IPS-15b (cell line): ENCODE results near the gene HPCAL1.

Source experiments
- H3K27me3 ChIP-seq: one replicate; pipeline ENCODE4 v1.6.1; 2013; ENCODE audit warnings: low read length; ENCODE audit not compliant: control insufficient read depth, insufficient read depth
- H3K36me3 ChIP-seq: one replicate; pipeline ENCODE4 v1.6.1; 2013; ENCODE audit warnings: low read length; ENCODE audit not compliant: control insufficient read depth, insufficient read depth
- H3K4me1 ChIP-seq: one replicate; pipeline ENCODE4 v1.6.1; 2013; ENCODE audit warnings: mild to moderate bottlenecking, low read length; ENCODE audit not compliant: control insufficient read depth, insufficient read depth
- H3K4me3 ChIP-seq: one replicate; pipeline ENCODE4 v1.5.1; 2013; ENCODE audit warnings: low read depth, low read length
- H3K9ac ChIP-seq: one replicate; pipeline ENCODE4 v1.6.1; 2013; ENCODE audit warnings: low read depth, mild to moderate bottlenecking, low read length
- H3K9me3 ChIP-seq: one replicate; pipeline ENCODE4 v1.6.1; 2013; ENCODE audit warnings: mild to moderate bottlenecking, low read length; ENCODE audit not compliant: control insufficient read depth, insufficient read depth

HPCAL1 gene

DNA sequence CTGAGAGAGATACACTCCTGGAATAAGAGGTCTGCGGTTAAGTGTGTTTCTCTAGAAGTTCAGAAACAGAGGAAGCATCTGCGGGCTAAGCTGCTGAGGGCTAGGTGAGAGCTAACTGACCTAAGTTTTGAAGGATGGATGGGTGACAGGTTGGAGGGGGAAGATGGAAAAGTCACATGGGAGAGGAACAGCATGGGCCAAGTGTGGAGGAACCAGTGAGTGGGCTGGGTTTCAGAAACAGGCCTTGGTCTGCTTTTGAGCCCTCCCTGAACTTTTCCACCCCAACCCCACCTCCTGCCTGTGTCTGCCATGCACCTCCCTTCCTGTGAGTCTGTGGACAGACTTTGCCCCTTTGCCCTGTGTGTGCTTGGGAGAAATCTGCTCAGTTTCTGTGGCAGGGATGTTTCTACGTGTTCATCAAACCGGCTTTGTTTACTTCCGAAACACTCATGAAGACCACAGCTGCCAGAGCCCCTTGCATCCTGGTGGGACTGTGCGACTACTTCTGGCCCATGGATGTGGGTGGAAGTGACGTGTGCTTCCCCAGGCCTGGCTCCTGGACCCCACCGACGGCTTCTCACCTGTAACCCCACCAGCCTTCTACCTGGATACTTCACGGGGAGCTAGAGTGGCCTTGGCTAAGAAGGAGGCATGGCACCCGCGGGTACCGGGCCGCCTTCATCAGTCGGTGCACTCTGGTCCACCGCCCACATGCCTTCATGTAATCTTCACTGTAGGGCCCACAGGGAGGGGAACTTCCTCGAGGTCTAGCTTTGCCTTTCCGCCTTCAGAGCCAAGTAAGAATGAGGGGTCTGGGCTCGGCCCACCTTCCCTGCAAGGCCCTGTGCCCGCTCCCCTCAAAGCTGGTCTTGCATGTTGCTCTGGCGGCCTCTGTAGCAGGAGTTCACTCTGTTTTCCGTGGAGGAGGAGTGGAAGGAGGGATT lies 1.4 kb upstream of the HPCAL1 start:
- H3K4me3 ChIP-seq: no peak overlapping the region
- H3K9me3 ChIP-seq: no peaks in the 10 kb centered on the region
- H3K36me3 ChIP-seq: no peaks in the 10 kb centered on the region
- no peak overlapping the region for H3K9ac ChIP-seq
- peaks cover 36% of the 10 kb centered on the region for H3K27me3 ChIP-seq
- H3K4me1 ChIP-seq: peaks cover 2% of the 10 kb centered on the region

DNA sequence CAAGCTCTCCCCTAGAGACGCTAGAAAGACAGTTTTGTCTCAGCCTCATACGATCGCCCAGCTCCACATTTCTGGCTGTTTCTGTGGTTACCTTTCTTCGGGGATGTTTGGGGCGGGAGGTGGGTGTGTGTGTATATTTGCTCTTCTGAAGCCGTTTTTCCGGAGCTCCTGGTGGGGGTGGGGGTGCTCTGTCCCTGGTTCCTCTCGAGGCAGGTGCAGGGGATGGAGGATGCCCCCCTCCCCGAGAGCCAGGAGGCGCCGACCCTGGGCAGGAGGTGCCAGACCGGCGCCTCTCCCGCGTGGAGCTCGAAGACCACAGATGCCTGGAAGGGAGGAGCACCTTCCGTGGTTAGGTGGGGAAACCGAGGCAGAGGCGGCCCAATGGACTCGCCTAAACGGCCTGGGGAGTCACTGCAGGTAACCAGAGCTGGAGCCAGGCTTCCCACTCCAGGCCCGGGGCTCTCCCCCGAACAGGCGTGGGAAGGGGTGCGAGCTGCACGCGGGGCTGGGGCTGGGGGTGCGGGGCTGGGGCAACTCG lies 694 bp upstream of the HPCAL1 start:
- H3K4me1 ChIP-seq: peaks cover 2% of the 10 kb centered on the region
- H3K36me3 ChIP-seq: no peaks in the 10 kb centered on the region
- peak overlapping the region; percentile 56 for H3K4me3 ChIP-seq
- peaks cover 43% of the 10 kb centered on the region for H3K27me3 ChIP-seq
- no peaks in the 10 kb centered on the region for H3K9me3 ChIP-seq
- peak overlapping the region; percentile 37 for H3K9ac ChIP-seq

DNA sequence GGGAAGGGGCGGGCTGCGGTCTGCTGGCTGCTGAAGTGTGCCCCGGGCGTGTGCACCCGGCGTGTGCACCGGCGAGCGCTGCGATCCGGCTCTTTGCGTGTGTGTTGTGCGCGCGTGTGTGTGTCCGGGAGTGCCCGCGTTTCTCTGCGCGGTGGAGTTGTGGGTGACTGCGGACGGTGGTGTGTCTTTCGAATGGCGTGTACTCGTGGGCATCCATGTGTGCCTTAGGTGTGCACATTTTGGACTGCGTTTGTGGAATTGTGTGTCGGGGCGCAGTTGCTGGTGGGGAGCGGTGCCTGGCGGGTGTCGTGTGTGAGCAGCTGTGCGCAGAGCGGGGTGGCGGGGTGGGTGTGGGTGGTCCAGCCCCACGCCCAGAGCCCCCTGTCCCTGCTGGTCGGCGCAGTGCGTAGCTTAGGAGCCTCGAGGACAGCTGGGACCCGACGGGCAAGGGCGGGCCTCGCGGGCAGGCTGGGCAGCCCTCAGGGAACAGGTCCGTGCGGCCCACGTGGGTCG lies 533 bp downstream of the HPCAL1 start:
- Histone ChIP-seq H3K4me1 (no peaks in the 10 kb centered on the region), H3K9ac (no peak overlapping the region), H3K4me3 (peak overlapping the region; percentile 76), H3K27me3 (peaks cover 44% of the 10 kb centered on the region), H3K36me3 (no peaks in the 10 kb centered on the region), H3K9me3 (no peaks in the 10 kb centered on the region)

DNA sequence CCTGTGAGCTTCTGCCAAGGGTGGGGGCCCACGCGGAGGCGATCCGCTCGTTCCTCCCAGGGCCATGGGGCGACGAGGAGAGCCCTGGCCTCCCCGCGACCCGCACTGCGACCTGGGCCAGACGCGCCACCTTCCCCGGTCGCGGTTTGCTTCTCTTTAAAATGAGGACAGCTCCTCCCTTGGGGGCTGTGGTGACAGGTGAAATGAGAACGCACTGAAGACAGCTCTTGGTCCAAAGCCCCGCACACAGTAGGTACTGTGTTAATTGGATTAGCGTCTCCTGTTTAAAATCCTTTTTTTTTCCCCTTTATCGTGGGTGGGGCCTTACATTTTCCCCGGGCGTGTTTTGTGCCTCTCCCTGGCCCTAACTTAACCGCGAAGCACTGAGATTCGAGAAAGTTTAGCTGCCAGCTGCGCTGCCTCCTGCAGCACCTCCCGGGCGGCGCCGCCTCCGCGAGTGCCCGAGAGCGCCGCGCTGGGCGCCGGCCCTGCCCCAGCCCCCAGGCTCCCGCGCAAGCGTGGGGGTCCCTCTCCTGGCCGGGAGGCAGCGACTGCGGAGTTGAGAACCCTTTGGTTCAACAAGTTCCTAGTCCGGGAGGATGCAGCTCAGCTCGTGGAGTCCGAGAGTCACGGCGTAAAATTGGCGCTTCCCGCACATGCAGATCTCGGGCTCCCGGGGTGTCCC lies 1.1 kb downstream of the HPCAL1 start:
- Histone ChIP-seq H3K4me1 (no peaks in the 10 kb centered on the region), H3K36me3 (no peaks in the 10 kb centered on the region), H3K9me3 (no peaks in the 10 kb centered on the region), H3K9ac (no peak overlapping the region), H3K4me3 (peak overlapping the region; percentile 76), H3K27me3 (peaks cover 44% of the 10 kb centered on the region)

DNA sequence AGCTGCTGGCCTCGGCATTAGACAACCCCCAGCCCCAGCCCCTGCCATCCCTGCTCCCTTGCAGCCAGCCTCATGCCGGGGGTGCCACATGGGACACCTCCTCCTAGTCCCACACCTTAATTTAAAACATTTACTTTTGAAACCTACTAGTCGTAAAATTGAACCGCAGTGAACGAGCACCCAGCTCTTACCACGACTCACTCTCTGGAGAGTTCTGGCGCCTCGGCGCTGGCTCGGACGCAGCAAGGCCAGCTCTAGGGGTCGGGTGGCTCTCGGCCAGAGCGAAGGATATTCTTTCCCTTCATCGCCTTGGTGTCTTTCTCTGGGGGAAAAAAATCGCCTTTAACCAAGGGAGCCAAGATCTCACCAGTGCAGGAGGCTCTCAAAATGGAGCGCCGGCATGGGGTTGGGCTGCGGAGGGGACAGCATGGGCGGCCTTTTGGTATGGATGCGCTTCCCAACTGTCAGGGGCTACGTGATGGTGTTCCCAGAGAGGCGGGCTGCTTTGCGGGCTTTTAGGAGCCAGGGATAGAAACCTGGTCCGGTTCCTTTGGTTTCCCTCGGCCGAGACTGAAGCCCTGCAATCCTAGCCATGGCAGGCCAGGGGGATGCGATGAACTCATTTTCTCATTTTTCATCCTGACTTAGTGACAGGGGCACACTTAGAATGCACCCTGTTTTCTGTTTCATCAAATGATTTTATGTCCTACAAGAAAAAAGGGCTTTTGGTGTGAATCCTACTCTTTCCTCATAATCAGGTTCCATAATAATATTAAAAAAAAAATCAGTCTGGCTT lies 2.0 kb downstream of the HPCAL1 start:
- Histone ChIP-seq H3K36me3 (no peaks in the 10 kb centered on the region), H3K4me3 (peak overlapping the region; percentile 76), H3K4me1 (no peaks in the 10 kb centered on the region), H3K27me3 (peaks cover 44% of the 10 kb centered on the region), H3K9ac (no peak overlapping the region), H3K9me3 (no peaks in the 10 kb centered on the region)

DNA sequence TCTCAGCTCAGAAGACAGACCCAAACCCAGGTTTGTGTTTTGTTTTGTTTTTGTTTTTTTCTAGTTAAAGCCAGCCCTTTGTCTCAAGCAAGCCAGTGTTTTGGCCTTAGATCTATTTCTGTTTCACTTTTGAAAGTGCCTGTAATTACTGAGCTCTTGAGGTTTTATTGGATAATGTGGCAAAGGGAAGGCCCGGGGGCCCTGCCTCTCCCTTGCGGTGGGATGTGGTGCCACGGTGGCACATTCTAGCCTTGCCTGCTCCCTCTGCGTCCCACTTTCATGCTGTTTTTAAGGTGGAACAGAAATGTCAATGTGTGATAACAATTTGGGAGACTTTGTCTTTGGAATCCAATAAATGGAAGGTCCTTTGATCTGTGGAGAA lies 2.5 kb downstream of the HPCAL1 start:
- H3K4me3 ChIP-seq: no peak overlapping the region
- H3K9me3 ChIP-seq: no peaks in the 10 kb centered on the region
- H3K36me3 ChIP-seq: no peaks in the 10 kb centered on the region
- peaks cover 44% of the 10 kb centered on the region for H3K27me3 ChIP-seq
- no peak overlapping the region for H3K9ac ChIP-seq
- no peaks in the 10 kb centered on the region for H3K4me1 ChIP-seq

DNA sequence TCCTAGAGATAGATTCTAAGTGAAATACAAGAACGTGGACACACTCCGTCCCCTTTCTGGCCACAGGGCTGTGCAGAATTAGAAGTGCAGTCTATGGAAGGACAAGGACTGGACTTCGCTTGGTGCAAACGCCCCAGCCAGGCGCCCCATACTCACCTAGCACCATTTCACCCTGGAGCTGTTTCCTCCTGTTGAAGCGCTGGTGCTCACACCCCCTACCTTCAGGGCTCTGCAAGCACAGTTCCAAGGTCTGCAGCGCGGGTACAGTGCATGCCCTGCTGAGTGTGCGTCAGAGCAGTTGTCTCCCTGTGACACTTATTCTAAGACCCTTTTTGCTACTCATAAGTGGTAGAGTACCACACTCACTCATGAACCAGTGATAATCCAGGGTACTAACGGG lies 3.0 kb downstream of the HPCAL1 start:
- peaks cover 44% of the 10 kb centered on the region for H3K27me3 ChIP-seq
- no peak overlapping the region for H3K9ac ChIP-seq
- no peak overlapping the region for H3K4me3 ChIP-seq
- H3K36me3 ChIP-seq: no peaks in the 10 kb centered on the region
- no peaks in the 10 kb centered on the region for H3K9me3 ChIP-seq
- no peaks in the 10 kb centered on the region for H3K4me1 ChIP-seq

DNA sequence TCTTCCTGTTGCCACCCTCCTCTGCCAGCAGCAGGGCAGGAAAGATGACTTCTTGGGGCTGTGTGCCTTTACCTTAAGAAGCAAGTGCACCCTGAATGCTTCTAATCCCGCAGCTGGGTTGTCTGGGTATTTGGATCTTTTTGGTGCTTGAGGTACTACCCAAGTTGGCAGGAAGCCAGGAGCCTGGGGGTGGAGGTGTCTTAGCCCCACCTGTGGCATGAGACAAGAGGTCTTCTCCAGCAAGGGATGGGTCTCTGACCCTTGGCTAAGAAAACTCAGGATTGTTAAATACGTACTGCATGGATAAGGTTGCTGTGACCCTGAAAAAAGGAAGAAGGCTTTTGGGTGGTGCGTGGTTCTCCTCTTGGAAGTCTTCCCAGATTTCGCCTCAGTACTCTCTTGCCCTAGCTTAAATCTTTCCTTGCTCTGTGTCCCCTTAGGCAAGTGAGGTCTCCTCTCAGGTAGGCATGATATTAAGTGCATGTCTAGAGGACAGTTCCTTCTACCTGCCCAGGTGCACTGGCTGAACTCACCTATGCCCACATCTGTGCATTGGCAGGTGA lies 4.3 kb downstream of the HPCAL1 start:
- Histone ChIP-seq H3K9ac (no peak overlapping the region), H3K4me3 (no peak overlapping the region), H3K9me3 (no peaks in the 10 kb centered on the region), H3K4me1 (no peaks in the 10 kb centered on the region), H3K27me3 (peaks cover 41% of the 10 kb centered on the region), H3K36me3 (no peaks in the 10 kb centered on the region)

DNA sequence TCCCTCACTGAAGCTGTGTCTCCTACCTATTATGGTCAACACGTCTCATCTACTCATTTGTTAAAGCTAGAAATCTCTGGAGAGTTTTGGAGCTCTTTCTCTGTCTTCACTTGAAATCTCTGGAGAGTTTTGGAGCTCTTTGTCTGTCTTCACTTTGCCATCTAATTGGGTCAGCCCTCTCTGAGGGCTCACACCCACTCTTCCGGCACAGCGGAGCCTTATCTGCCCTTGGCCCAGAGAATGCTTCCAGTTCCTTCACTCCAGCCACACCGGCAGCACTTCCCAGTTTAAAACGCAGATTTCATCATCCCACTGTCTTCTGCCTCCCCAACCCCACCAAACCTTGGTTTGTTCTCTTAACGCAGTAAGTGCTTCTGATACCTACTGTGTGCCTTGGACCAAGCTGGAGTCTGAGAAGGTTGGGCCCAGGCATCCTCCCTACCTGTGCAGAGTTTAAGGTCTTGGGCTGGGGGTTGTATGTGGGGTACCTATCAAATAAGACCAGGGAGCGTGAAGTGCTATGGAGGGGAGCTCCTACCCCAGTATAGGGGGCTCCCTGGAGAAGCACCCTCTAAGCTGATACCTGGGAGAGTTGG lies 5.0 kb downstream of the HPCAL1 start:
- H3K36me3 ChIP-seq: no peaks in the 10 kb centered on the region
- no peak overlapping the region for H3K9ac ChIP-seq
- no peaks in the 10 kb centered on the region for H3K4me1 ChIP-seq
- H3K9me3 ChIP-seq: no peaks in the 10 kb centered on the region
- H3K27me3 ChIP-seq: peaks cover 41% of the 10 kb centered on the region
- H3K4me3 ChIP-seq: no peak overlapping the region

DNA sequence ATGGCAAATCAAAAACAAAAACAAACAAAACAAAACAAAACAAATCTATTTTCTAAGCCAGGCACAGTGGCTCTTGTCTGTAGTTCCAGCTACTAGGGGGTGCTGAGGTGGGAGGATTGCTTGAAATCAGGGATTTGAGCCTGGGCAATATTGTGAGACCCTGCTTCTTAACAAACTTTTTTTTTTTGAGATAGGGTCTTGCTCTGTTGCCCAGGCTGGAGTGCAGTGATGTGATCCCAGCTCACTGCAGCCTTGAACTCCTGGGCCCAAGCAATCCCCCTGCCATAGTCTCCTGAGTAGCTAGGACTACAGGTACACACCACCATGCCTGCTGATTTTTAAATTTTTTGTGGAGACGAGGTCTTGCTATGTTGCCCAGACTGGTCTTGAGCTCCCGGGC lies 6.2 kb downstream of the HPCAL1 start:
- Histone ChIP-seq H3K4me3 (no peak overlapping the region), H3K4me1 (no peaks in the 10 kb centered on the region), H3K36me3 (no peaks in the 10 kb centered on the region), H3K9ac (no peak overlapping the region), H3K27me3 (peaks cover 33% of the 10 kb centered on the region), H3K9me3 (no peaks in the 10 kb centered on the region)

DNA sequence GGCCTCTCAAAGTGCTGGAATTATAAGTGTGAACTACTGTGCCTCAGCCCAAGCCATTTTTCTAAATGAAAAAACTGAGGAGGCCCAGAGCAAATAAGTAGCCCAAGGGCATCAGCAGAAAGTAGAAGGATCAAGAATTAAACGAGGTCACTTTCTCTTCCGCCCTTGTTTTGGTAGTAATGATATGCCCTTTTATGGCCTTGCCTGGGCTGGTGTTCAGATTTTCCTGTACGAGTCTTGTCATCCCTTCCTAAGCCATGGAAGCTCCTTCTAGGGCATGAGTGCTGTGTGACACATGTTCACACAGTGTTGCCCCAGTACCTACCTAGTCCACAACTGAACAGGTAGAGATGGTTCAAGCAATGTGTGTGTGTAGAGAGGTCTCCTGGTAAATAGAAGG lies 6.6 kb downstream of the HPCAL1 start:
- Histone ChIP-seq H3K9ac (no peak overlapping the region), H3K36me3 (no peaks in the 10 kb centered on the region), H3K9me3 (no peaks in the 10 kb centered on the region), H3K4me3 (no peak overlapping the region), H3K4me1 (no peaks in the 10 kb centered on the region), H3K27me3 (peaks cover 29% of the 10 kb centered on the region)
